SK-N-SH (cell line): ENCODE results near the gene TNFAIP8L2. TPM values are rescaled to one million over a fixed set of nuclear protein-coding genes. Genes with fewer than 3 reads are reported as not detected.
A peak's percentile ranks its signal among the peaks of the same experiment; 100 is the strongest.

Experiments
- CTCF ChIA-PET: fragments of 300-600, 350-600 bp; formaldehyde crosslinking; extraction: SDS; loops from one replicate; lab custom pipeline; 2021; lab: Yijun Ruan, JAX
- POLR2A ChIA-PET: fragments of 350-600 bp; sonication (Branson Sonifier 250); formaldehyde crosslinking; extraction: SDS; loops from one replicate; lab custom pipeline; 2020; ENCODE audit warnings: antibody characterized with exemption, inconsistent platforms; lab: Yijun Ruan, JAX
- DNase-seq: peaks from one replicate; pipeline ENCODE4 v3.0.0; 2012
- H2AFZ ChIP-seq: fragments of 200-600 bp; sonication (generic); 2 replicates; pipeline ENCODE4 v1.8.1; 2016; ENCODE audit warnings: antibody characterized with exemption, mild to moderate bottlenecking, low read depth
- H3F3A ChIP-seq: fragments of 200-600 bp; sonication (generic); replicated peaks from 2 replicates; pipeline ENCODE3; 2016; ENCODE audit warnings: antibody characterized with exemption, mild to moderate bottlenecking; ENCODE audit not compliant: insufficient read depth
- H3K27ac ChIP-seq, 2 experiments: fragments of 200-500 bp in 1 of 2; fragments of 200-600 bp in 1 of 2; sonication (Bioruptor generic) in 1 of 2; sonication (generic), shearing (Covaris generic) in 1 of 2; 2 replicates each; pipeline versions ENCODE4 v1.5.1 to v1.6.1; 2014 to 2016; ENCODE audit warnings: low read depth in 2 of 2, inconsistent platforms in 1 of 2, low read length in 1 of 2, mild to moderate bottlenecking in 1 of 2, mixed read lengths in 1 of 2
- H3K27me3 ChIP-seq: fragments of 200-600 bp; sonication (generic), shearing (Covaris generic); 2 replicates; pipeline ENCODE4 v1.6.1; 2016; ENCODE audit warnings: mixed run types; ENCODE audit not compliant: insufficient read depth
- H3K36me3 ChIP-seq, 2 experiments: fragments of 200-500 bp in 1 of 2; fragments of 200-600 bp in 1 of 2; sonication (Bioruptor generic) in 1 of 2; sonication (generic) in 1 of 2; replicated peaks in 1 of 2; 2 replicates each; pipeline versions ENCODE3 to v1.5.1; 2014 to 2016; ENCODE audit warnings: low read length in 1 of 2, mild to moderate bottlenecking in 1 of 2; ENCODE audit not compliant: insufficient read depth in 2 of 2, control insufficient read depth in 1 of 2
- H3K4me1 ChIP-seq, 2 experiments: fragments of 200-500 bp in 1 of 2; fragments of 200-600 bp in 1 of 2; sonication (Bioruptor generic) in 1 of 2; sonication (generic), shearing (Covaris generic) in 1 of 2; 2 replicates each; pipeline versions ENCODE4 v1.5.1 to v1.6.1; 2014 to 2016; ENCODE audit warnings: low read depth in 1 of 2, low read length in 1 of 2, mixed run types in 1 of 2; ENCODE audit not compliant: insufficient read depth in 2 of 2, control insufficient read depth in 1 of 2
- H3K4me2 ChIP-seq: fragments of 200-600 bp; sonication (generic), shearing (Covaris generic); 2 replicates; pipeline ENCODE4 v1.6.1; 2017; ENCODE audit warnings: mixed run types
- H3K4me3 ChIP-seq, 2 experiments: fragments of 200-500 bp in 1 of 2; fragments of 200-600 bp in 1 of 2; sonication (Bioruptor generic) in 1 of 2; sonication (generic), shearing (Covaris generic) in 1 of 2; 2 replicates each; pipeline versions ENCODE4 v1.5.1 to v1.8.1; 2014 to 2016; ENCODE audit warnings: low read depth in 2 of 2, inconsistent platforms in 1 of 2, low read length in 1 of 2, mild to moderate bottlenecking in 1 of 2, mixed read lengths in 1 of 2, moderate library complexity in 1 of 2
- H3K79me2 ChIP-seq: fragments of 200-600 bp; sonication (generic); 2 replicates; pipeline ENCODE4 v1.8.1; 2017; ENCODE audit warnings: mild to moderate bottlenecking; ENCODE audit not compliant: insufficient read depth
- H3K9ac ChIP-seq: fragments of 200-600 bp; sonication (generic); 2 replicates; pipeline ENCODE4 v1.6.1; 2017; ENCODE audit warnings: mixed run types
- H3K9me2 ChIP-seq: fragments of 200-600 bp; sonication (generic); 2 replicates; pipeline ENCODE4 v1.6.1; 2017; ENCODE audit warnings: mixed run types
- H3K9me3 ChIP-seq: fragments of 200-600 bp; sonication (generic); 2 replicates; pipeline ENCODE4 v1.6.1; 2017; ENCODE audit warnings: mixed run types, mild to moderate bottlenecking, moderate library complexity
- H4K20me1 ChIP-seq: fragments of 200-600 bp; sonication (generic); 2 replicates; pipeline ENCODE4 v1.6.1; 2017; ENCODE audit warnings: mild to moderate bottlenecking, mixed run types; ENCODE audit not compliant: insufficient read depth
- CHD2 ChIP-seq: fragments of 150-350 bp; IDR thresholded peaks from 2 replicates; pipeline ENCODE4 v1.6.1; 2018; ENCODE audit warnings: low read length; ENCODE audit not compliant: partially characterized antibody
- IRF3 ChIP-seq: fragments of 150-350 bp; IDR thresholded peaks from 2 replicates; pipeline ENCODE4 v1.6.1; 2016; ENCODE audit warnings: mild to moderate bottlenecking, low read depth, low read length
- JUND ChIP-seq: IDR thresholded peaks from 2 replicates; pipeline ENCODE4 v1.4.0; 2012
- NRF1 ChIP-seq: IDR thresholded peaks from 2 replicates; pipeline ENCODE4 v1.6.1; 2012; ENCODE audit warnings: low read depth, mild to moderate bottlenecking, low read length
- RAD21 ChIP-seq: IDR thresholded peaks from 2 replicates; pipeline ENCODE4 v1.6.1; 2012; ENCODE audit warnings: mild to moderate bottlenecking, low read length
- REST ChIP-seq: IDR thresholded peaks from 2 replicates; pipeline ENCODE4 v1.6.1; 2012; ENCODE audit warnings: mild to moderate bottlenecking, low read depth, low read length, moderate library complexity
- RFX5 ChIP-seq: IDR thresholded peaks from 2 replicates; pipeline ENCODE4 v1.6.1; 2012; ENCODE audit warnings: mild to moderate bottlenecking, improper control_type of control experiment, low read length
- SMC3 ChIP-seq: IDR thresholded peaks from 2 replicates; pipeline ENCODE4 v1.6.1; 2012; ENCODE audit warnings: low read depth, low read length, improper control_type of control experiment
- TEAD4 ChIP-seq: IDR thresholded peaks from 2 replicates; pipeline ENCODE4 v1.4.0; 2012; ENCODE audit warnings: mild to moderate bottlenecking, borderline replicate concordance; ENCODE audit not compliant: insufficient read depth
- USF2 ChIP-seq: fragments of 150-350 bp; IDR thresholded peaks from 2 replicates; pipeline ENCODE4 v1.6.1; 2017; ENCODE audit warnings: antibody characterized with exemption, low read length, low read depth, borderline replicate concordance
- YY1 ChIP-seq: IDR thresholded peaks from 2 replicates; pipeline ENCODE4 v1.4.0; 2012; ENCODE audit warnings: low read depth, mild to moderate bottlenecking
- WGBS: methylation state at CpG from one replicate; pipeline ENCODE4 v1.1.6; 2017; ENCODE audit warnings: low lambda C conversion rate; 5-methylcytosine and 5-hydroxymethylcytosine counted together
- polyA plus RNA-seq, 3 experiments: library from polyadenylated mRNA; depleted of rRNA; stranded (reverse); fragments of >200 nt; gene quantifications; 2 replicates each; pipeline ENCODE4 v1.2.3, GENCODE V29; 2012

Gene TNFAIP8L2
- polyA plus RNA-seq, 1 of the 3 experiments (the other 2 are of a cell fraction): not detected

DNA sequence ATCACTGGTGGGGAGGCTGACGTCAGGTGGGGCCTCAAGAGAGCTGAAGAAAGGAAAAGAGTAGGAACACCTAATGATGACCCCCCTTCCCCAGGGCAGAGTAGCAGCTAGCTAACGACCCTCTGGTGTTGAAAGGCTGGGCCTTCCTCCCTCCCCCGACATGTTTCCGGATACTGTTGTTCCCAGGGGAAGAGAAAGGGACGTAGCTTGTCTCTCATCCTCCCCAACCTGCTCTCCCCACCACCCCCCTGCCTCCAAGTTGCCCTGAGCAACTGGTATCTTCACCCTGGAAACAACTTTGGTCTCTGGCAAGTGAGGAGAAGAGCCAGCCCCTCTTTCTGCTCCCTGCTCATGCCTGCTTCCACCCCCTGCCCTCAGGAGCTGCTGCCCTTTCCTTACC lies 12.5 kb upstream of the TNFAIP8L2 start:
- Histone ChIP-seq H4K20me1 (no peaks in the 10 kb centered on the region), H3K79me2 (no peaks in the 10 kb centered on the region), H3K27me3 (no peaks in the 10 kb centered on the region), H3K4me3 (no peak overlapping the region), H3K36me3 (no peaks in the 10 kb centered on the region), H3K9ac (no peak overlapping the region), H3F3A (no peaks in the 10 kb centered on the region), H3K9me3 (no peaks in the 10 kb centered on the region), H3K4me2 (no peak overlapping the region), H3K9me2 (no peaks in the 10 kb centered on the region), H2AFZ (no peak overlapping the region), H3K4me1 (peaks cover 0 to 21% of the 10 kb centered on the region in 2 experiments; a peak in 1 of 4 replicates), H3K27ac (no peak overlapping the region)
- TF ChIP-seq IRF3 (no peak), RFX5 (no peak), NRF1 (no peak), USF2 (no peak), RAD21 (no peak), YY1 (no peak), TEAD4 (no peak), CHD2 (no peak), SMC3 (no peak)
- CTCF ChIA-PET: interaction anchor here (1.1 to 6.8 kb wide), 4 partner anchors 12 to 119 kb away, joined by 4 to 40 read pairs (median 8); partner anchors contain the start of genes C1orf56 and TNFAIP8L2
- WGBS: 83% methylated on average over 5 of the region's 5 CpGs
- POLR2A ChIA-PET: no interaction called here
- peak; percentile 13 for DNase-seq

DNA sequence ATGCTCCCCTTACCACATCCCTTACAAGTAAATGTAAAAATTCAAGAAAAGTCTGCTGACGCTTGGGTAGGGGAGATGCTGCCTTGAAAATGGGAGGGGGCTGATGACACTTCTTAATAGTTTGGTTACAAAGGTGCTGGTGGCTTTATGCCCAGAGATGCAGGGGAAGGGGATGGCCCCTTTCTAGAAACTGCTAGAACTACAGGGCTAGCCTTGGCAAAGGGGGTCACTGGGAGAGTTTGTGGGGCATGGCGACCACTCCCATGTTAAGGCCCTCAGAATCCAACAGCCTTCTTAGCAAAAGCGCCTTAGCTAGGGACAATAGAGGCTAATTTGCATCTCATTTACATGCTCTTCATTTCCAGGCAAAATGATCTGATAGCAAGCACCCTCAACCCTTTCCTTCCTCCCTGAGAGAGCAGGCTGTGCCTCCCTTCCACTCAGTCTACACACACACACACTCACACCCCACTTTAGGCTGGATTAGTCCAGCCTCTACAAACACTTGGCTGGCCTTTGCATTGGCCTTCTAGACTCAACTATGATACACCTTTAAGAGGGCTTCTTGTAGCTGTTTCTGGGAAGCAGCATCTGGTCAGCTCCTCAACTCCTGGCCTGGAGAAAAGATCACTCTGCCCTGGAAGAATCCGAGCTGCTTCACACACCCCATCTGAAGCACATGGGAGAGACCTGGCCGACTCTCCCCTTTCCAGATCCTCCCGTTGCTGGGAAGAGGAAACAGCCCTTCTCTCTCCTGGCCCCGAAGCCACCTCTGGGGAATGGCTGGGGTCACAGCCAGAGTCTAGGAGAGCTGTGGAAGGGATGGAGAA lies 11.8 kb upstream of the TNFAIP8L2 start:
- Histone ChIP-seq H3K36me3 (no peaks in the 10 kb centered on the region), H2AFZ (no peak overlapping the region), H3K9me2 (no peaks in the 10 kb centered on the region), H3F3A (no peaks in the 10 kb centered on the region), H4K20me1 (no peaks in the 10 kb centered on the region), H3K9ac (no peak overlapping the region), H3K4me3 (no peak overlapping the region; a peak in 1 of 4 replicates), H3K4me1 (peaks cover 0 to 21% of the 10 kb centered on the region in 2 experiments; a peak in 1 of 4 replicates), H3K9me3 (no peaks in the 10 kb centered on the region), H3K27ac (no peak overlapping the region), H3K4me2 (peak overlapping the region; percentile 98; the same call in 1 of the 2 replicates), H3K27me3 (no peaks in the 10 kb centered on the region), H3K79me2 (no peaks in the 10 kb centered on the region)
- peak; percentile 37; the same call in 1 of the 2 replicates for TF ChIP-seq REST
- TF ChIP-seq JUND: no peak
- 98% methylated on average over 6 of the region's 7 CpGs for WGBS
- peak; percentile 26 for DNase-seq
- POLR2A ChIA-PET: interaction anchor here (0.6 kb wide), 1 partner anchor 141 kb away, joined by 4 read pairs; no protein-coding TSS in a partner anchor
- CTCF ChIA-PET: interaction anchor here (1.1 to 6.8 kb wide), 3 partner anchors 11 to 97 kb away, joined by 4 to 40 read pairs (median 11); partner anchors contain the start of genes C1orf56 and TNFAIP8L2
